Measurements from ENCODE around the gene CCRL2. TPM values are rescaled to one million over a fixed set of nuclear protein-coding genes. Genes with fewer than 3 reads are reported as not detected.
A peak's percentile ranks its signal among the peaks of the same experiment; 100 is the strongest.

The CCRL2 gene
- total RNA-seq, 6 donors from 2014 or later, result 4.2 to 25.5 (median 13.7) TPM

DNA sequence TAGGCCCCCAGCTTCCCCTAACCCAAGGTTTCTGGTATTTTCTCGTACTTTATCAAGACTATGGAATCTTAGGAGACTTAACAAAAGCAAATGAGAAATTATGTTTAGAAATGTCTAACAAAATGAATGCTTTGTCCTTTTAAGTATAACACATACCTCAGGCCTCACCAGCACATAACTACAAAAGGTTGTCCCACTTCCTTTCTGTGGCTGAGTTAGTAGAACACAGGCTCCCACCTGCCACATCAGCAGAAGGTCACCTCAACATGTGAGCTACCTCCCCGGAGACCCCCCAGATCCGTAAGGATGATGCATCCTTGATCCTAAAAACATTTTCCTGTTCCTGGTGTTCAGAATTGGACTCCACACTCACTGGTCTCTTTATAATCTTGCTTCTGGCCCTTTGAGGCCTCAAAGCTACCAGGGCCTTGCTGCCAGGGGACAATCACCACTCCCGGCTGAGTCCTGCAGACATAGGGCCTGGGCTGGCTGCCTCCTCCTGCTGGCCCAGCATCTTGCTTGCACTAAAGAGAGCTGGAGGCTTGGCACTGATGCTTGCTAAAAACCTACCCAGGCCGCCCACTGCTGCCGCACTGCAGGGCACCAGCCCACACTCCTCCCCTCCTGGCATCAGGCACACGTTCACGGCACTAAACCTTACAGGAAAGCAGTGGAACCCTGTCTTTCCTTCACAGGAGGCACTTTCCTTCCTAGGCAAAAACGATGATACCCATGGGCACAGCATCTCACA lies 2.9 kb downstream of the CCRL2 start:
- H3K36me3 ChIP-seq, result no peaks in the 10 kb centered on the region
- peaks cover 66 to 84% (median 70%) of the 10 kb centered on the region in 4 donors for H3K4me1 ChIP-seq
- no peaks in the 10 kb centered on the region for H3K27me3 ChIP-seq
- H3K9me3 ChIP-seq, result no peaks in the 10 kb centered on the region
- 62 to 74% methylated on average over 9 of the region's 9 CpGs for WGBS, 2 donors
- no peak for ATAC-seq (ENCODE audit: low FRiP score in 2 of 2)
- H3K27ac ChIP-seq, result peak overlapping the region; percentile 4 to 93 (median 68)
- H3K4me3 ChIP-seq, result peak overlapping the region in 1 of 4 donors; percentile 52
- TF ChIP-seq POLR2AphosphoS5 (IDR thresholded peaks at IDR 0.05) (no peak), POLR2A (IDR thresholded peaks at IDR 0.05) (no peak), EP300 (IDR thresholded peaks at IDR 0.05) (no peak)
- TF ChIP-seq, protein P1, sequence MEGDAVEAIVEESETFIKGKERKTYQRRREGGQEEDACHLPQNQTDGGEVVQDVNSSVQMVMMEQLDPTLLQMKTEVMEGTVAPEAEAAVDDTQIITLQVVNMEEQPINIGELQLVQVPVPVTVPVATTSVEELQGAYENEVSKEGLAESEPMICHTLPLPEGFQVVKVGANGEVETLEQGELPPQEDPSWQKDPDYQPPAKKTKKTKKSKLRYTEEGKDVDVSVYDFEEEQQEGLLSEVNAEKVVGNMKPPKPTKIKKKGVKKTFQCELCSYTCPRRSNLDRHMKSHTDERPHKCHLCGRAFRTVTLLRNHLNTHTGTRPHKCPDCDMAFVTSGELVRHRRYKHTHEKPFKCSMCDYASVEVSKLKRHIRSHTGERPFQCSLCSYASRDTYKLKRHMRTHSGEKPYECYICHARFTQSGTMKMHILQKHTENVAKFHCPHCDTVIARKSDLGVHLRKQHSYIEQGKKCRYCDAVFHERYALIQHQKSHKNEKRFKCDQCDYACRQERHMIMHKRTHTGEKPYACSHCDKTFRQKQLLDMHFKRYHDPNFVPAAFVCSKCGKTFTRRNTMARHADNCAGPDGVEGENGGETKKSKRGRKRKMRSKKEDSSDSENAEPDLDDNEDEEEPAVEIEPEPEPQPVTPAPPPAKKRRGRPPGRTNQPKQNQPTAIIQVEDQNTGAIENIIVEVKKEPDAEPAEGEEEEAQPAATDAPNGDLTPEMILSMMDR (IDR thresholded peaks at IDR 0.05), result no peak
- DNase-seq, result peak in 1 of 2 donors; percentile 34

DNA sequence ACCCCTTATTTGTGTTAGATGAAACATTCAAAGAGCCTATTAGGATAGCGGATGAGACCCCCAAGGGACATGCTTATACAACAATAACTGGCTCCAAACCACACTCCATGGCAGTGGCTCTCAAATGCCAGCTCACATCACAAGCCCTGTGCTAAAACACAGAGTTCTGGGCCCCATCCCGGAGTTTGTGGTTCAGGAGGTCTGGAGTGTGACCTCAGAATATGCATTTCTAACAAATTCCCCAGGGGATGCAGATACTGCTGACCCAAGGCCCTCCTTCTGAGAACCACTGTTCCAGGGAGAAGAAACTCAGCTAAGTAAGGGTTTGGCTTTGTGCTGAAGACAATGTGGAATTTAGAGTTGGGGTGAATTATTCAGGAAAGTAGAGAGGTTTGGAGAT lies 3.6 kb downstream of the CCRL2 start:
- no peaks in the 10 kb centered on the region for H3K9me3 ChIP-seq
- WGBS, 2 donors, result 64 to 94% methylated on average over 2 of the region's 2 CpGs
- H3K27me3 ChIP-seq, result no peaks in the 10 kb centered on the region
- TF ChIP-seq EP300 (IDR thresholded peaks at IDR 0.05), result no peak
- TF ChIP-seq, protein P1 (IDR thresholded peaks at IDR 0.05), result no peak
- no peak for TF ChIP-seq POLR2AphosphoS5 (IDR thresholded peaks at IDR 0.05)
- no peak for TF ChIP-seq POLR2A (IDR thresholded peaks at IDR 0.05)
- no peak overlapping the region for H3K4me3 ChIP-seq
- ATAC-seq (ENCODE audit: low FRiP score in 2 of 2) (no peak), DNase-seq (no peak)
- H3K4me1 ChIP-seq, result peaks cover 63 to 84% (median 64%) of the 10 kb centered on the region in 4 donors
- H3K36me3 ChIP-seq, result no peaks in the 10 kb centered on the region
- peak overlapping the region; percentile 23 to 93 (median 58) for H3K27ac ChIP-seq

DNA sequence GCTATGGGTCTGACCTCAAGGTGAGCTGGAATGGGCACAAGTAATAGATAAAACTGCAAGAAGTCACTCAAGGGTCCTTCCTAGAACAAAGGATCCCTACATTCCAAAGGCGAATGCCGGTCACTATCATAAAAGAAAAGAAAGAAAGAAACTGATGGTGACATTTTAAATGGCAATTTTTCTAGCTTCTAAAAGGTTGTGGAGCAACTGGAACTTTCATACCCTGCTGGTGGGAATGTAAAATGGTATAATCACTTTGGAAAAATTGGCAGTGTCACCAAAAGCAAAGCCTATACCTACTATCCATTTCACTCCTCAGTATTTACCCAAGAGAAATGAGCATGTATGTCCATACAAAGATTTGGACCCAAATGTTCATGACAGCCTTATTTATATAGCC lies 4.2 kb downstream of the CCRL2 start:
- no peaks in the 10 kb centered on the region for H3K9me3 ChIP-seq
- DNase-seq (no peak), ATAC-seq (ENCODE audit: low FRiP score in 2 of 2) (no peak)
- TF ChIP-seq, protein P1 (IDR thresholded peaks at IDR 0.05), result peak in 1 of 6 experiments; percentile 26
- no peak for TF ChIP-seq POLR2AphosphoS5 (IDR thresholded peaks at IDR 0.05)
- no peaks in the 10 kb centered on the region for H3K27me3 ChIP-seq
- H3K4me1 ChIP-seq, result peaks cover 63 to 84% (median 65%) of the 10 kb centered on the region in 4 donors
- H3K36me3 ChIP-seq, result no peaks in the 10 kb centered on the region
- peak overlapping the region; percentile 23 to 93 (median 58) for H3K27ac ChIP-seq
- H3K4me3 ChIP-seq, result no peak overlapping the region
- WGBS, 2 donors, result 47 to 75% methylated on average over 2 of the region's 2 CpGs

DNA sequence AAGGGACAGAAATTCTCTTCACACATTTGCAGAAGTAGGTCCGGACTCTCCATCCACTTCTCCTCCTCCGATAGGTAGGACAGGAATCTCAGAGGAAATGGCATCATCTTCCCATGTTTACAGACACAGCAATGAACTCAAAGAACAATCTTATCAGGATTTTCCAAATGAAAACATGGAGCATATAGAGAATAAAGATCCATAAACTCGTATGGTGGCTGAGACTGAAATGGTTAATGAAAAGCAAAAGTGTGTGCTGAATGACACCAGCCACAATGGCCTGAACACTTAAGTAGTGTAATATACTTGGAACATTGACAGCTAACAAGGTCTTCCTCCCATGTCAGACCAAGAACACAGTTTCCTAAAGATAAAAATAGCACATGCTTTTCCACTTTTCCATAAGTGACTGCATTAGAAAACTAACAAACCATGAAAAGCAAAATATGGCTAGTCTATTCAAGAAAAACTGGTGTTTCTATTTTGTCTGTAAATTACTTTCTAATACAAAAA lies 5.8 kb downstream of the CCRL2 start:
- ATAC-seq (ENCODE audit: low FRiP score in 2 of 2), result no peak
- H3K27ac ChIP-seq, result peak overlapping the region; percentile 41 to 90 (median 56)

More for the DNA sequence above, 5.8 kb downstream of the CCRL2 start:
- WGBS, 2 donors, result 31 to 52% methylated on average over 3 of the region's 3 CpGs
- H3K9me3 ChIP-seq, result no peaks in the 10 kb centered on the region
- H3K4me1 ChIP-seq, result peaks cover 51 to 71% (median 55%) of the 10 kb centered on the region in 4 donors
- no peak for DNase-seq
- TF ChIP-seq POLR2A (IDR thresholded peaks at IDR 0.05), result no peak
- TF ChIP-seq, protein P1 (IDR thresholded peaks at IDR 0.05), result no peak
- TF ChIP-seq EP300 (IDR thresholded peaks at IDR 0.05), result peak in 1 of 4 donors; percentile 46
- no peak for TF ChIP-seq POLR2AphosphoS5 (IDR thresholded peaks at IDR 0.05)
- H3K27me3 ChIP-seq, result no peaks in the 10 kb centered on the region
- H3K36me3 ChIP-seq, result no peaks in the 10 kb centered on the region
- H3K4me3 ChIP-seq, result no peak overlapping the region

Measured in upper lobe of left lung (tissue), 6 donors.